Posterior vena cava (tissue), 2 donors: Measurements from ENCODE around the gene NEK7. TPM values are rescaled to one million over a fixed set of nuclear protein-coding genes. Genes with fewer than 3 reads are reported as not detected.
"Not testable (repeated sequence)": the region's sequence is repeated elsewhere in the genome, so short reads cannot be mapped to it uniquely, and the experiment has no call there.

Experiments
- DNase-seq: peaks from one replicate; pipeline ENCODE4 v3.0.0-alpha.2; 2020; ENCODE audit warnings: low spot score
- intact Hi-C, 2 donors: fragments of 100-400 bp; cut with DNase I; formaldehyde crosslinking; loops; one replicate each; pipeline versions ENCODE4 v1.14.1 to v1.14.2; 2022 to 2023
- total RNA-seq, 2 donors: library from RNA; stranded (reverse); fragmentation: NEBNext Ultra II Directional; extraction: Animal tissue kit (Norgen Biotek cat#: 25700); gene quantifications; one replicate each; pipeline ENCODE4 v1.2.1, GENCODE V29; 2021
- donor health status: DM: yes; HTN: yes; CAD: no.
- donor health status: DM: yes; HTN: yes; CAD: no.

NEK7 gene
- total RNA-seq, 2 donors from 2014 or later: 117 to 165 TPM

- intact Hi-C loops: no loop called here
- no peak for DNase-seq
Observed at GRCh38 chr1:198191117-198191516, 34.3 kb downstream of the NEK7 start.

GRCh38 chr1:198193871-198194270 lies 37.1 kb downstream of the NEK7 start:
- intact Hi-C loops, DNase-seq: not testable (repeated sequence)

GRCh38 chr1:198196630-198197029 lies 39.8 kb downstream of the NEK7 start:
- intact Hi-C loops: no loop called here
- DNase-seq: no peak

DNA sequence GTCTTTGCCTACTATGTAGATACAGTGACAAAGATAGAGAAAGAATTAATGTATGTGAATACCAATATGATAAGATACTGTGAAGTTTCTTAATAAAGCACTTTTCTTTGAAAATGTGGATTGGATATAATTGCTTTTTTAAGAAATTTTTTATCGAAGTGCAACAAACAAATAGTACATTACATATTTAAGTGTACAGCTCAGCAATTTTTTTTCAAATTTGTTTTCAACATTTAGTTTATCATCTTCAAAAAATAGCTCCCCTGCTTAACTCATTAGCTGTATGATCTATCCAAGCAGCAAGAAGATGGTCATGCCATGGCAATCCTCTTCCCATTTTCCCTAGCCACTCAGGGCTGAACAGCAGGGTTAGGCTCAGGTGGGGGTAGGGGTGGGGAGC lies 40.5 kb downstream of the NEK7 start:
- DNase-seq: no peak
- intact Hi-C loops: no loop called here

DNA sequence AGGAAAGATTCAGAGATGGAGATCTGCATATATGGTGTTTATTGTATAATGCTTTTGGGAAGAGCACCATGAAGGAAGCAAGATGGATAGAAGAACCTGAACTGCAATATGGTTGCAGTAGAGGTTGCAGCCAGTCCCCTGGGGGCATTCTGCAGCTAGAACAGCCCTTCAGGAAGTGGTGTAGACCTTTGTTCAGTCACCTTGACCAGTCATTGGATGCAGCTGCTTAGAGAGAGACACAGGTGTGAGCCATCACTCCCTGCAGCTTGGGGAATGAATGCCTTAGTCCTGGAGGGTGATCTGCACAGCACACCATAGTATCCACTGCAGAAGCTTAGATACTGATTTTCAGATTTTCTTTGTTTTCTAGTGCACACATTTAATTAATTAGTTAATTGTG lies 42.3 kb downstream of the NEK7 start:
- intact Hi-C loops: no loop called here
- DNase-seq: no peak

- intact Hi-C loops: no loop called here
- no peak for DNase-seq
Observed at GRCh38 chr1:198201956-198202784, 45.4 kb downstream of the NEK7 start.

DNA sequence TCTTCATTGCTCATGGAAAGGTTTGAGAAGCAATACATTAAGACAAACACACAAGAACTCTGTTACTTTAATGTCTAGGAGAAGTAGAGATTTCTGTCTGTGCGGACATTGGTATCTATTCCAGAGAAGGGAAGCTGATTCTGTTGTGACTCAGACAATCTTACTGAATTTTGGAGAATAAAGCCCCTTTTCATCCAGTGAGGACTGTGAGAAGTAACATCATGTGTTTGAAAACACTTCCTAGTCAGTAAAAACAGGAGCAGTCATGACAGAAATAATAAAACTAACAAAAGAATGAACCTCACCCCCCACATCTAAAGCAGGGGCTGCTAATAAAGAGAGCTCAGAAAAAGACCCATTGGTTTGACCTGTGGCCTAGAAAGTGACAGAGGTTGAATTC lies 46.6 kb downstream of the NEK7 start:
- DNase-seq: no peak
- intact Hi-C loops: no loop called here

DNA sequence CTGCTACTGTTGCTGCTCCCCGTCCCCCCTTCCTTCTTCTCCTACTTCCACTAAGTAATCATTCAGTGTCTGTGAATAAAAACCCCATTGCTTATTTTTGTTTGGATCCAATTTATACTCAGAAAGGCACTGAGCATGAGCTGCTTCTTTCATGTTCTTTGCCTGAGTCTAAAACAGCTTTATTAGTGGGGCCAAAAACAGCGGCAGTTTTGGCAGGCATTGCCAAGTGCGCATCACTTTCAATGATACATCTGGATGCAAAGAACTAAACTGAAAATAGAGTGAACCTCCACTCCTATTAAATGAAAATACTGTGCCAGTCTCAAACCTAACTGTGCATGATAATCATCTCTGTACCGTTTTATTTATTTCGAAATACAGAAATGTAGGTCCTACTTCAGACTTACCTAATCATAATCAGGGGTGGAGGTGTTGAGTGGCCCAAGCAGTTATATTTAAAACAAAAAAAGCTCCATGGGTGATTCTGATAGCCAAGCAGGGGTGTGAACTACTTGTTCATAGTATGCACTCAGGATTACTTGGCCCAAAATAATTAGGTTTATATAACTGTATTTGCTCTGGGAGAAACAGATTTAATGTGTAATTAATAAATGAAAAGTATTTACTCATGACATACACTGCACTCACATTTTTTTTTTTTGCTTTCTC lies 48.4 kb downstream of the NEK7 start:
- intact Hi-C loops: no loop called here

GRCh38 chr1:198206292-198206691 lies 49.5 kb downstream of the NEK7 start:
- intact Hi-C loops: no loop called here
- no peak for DNase-seq

More for the DNA sequence above, 48.4 kb downstream of the NEK7 start:
- DNase-seq: no peak

DNA sequence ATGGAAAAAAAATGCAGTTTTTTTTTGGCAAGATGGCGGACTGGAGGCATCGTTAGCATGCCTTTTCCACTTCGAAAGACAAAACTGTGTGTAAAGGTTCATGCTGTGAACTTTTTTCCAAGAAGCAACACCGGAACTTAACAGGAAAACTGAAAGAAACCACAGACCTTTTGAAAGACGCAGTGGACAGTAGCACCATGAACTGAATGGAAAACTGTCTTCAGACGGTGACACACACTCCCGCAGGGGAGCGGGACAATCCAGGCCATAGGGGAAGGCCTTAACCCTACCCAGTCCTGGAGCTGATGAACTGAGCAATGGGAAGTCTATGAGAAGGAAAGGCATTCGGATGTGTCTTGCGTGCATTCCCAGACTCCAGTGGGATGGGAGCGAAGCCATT lies 54.9 kb downstream of the NEK7 start:
- no peak for DNase-seq
- intact Hi-C loops: no loop called here

DNA sequence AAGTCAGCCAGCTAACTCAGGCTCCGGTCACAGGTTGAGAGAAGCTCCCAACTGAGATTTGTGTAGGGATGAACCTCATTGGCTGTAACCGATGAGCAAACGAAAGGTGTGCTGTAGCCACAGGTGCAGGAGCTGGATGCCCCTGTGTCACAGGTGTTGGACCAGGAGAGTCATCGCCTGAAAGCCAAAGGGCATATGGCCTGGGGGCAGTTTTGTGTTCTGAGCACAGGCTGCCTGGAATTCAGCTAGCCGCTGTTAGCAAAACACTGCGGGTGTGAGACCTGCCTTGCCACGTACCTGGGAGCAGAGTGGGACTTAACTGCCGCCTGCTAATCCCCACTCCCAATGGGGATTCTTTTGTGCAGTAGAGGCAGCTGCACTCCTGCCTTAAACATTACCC lies 55.3 kb downstream of the NEK7 start:
- DNase-seq: no peak
- intact Hi-C loops: no loop called here

DNA sequence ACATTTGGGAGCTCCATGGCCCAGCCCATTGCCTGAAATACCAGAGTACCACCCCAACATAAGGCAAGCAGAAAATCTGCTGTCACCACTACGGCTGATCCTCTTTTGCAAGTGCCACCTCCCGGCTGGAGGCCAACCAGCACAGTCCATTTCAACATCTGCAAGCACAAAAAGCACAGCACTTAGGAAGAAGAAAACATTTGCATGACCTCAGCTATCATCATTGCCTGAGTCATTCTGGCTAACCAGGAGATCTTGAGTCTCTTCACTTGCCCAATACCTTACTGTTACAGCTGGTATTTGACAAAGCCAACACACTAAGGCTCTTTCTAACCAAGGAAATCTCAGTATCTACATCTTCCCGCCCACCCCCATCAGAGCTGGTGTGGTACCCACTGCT lies 55.9 kb downstream of the NEK7 start:
- intact Hi-C loops: no loop called here
- DNase-seq: no peak

DNA sequence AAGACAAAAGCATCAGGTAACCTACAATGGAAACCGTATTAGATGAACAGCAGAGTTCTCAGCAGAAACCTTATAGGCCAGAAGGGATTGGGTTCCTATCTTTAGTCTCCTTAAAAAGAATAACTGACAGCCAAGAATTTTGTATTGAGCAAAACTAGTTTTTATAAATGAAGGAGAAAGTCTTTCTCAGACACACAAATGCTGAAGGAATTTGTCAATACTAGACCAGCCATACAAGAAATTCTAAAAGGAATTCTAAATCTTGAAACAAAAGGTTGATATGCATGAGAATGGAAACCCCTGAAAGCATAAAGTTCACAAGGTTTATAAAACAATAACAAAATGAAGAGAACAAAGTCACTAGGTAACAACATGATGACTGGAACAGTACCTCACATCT lies 58.1 kb downstream of the NEK7 start:
- intact Hi-C loops: no loop called here
- DNase-seq: no peak

DNA sequence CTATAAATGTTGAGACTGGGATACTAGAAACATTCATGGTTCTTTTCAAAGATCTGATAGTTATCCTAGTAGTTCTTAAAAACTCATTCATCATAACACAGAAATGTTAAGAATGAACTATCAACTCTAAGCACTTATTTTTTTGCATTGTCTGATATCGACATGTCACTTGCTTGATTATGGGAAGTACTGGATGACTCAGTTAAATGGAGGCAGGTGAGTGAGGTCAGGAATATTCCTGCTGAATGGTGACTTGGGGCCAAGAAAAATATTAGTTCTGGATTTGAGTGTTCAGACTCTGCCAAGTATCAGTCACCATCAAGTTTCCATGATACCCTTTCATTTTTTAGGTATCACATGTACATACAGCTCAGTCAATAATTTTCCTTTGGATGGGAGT lies 63.6 kb downstream of the NEK7 start:
- no peak for DNase-seq

DNA sequence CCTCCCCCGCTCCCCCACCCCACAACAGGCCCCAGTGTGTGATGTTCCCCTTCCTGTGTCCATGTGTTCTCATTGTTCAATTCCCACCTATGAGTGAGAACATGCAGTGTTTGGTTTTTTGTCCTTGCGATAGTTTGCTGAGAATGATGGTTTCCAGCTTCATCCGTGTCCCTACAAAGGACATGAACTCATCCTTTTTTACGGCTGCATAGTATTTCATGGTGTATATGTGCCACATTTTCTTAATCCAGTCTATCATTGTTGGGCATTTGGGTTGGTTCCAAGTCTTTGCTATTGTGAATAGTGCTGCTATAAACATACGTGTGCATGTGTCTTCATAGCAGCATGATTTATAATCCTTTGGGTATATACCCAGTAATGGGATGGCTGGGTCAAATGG lies 70.2 kb downstream of the NEK7 start:
- intact Hi-C loops, DNase-seq: not testable (repeated sequence)

More for the DNA sequence above, 63.6 kb downstream of the NEK7 start:
- intact Hi-C loops: no loop called here

GRCh38 chr1:198227454-198227853 lies 70.7 kb downstream of the NEK7 start:
- DNase-seq, intact Hi-C loops: not testable (repeated sequence)

DNA sequence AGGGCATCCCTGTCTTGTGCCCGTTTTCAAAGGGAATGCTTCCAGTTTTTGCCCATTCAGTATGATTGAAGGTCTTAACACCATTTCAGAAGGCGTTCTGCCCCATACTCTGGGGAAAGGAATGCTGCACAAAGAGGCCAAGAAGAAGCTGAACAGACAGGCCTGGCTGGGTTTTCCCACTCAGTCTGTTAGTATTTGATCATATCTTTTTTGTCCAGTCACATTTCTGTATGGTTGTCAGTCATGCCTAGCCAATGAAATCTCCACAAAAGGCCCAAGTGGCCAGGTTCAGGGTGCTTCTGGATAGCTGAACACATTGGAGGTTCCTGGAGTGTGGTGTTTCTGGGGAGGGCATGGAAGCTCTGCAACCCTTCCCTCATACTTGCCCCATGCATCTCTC lies 72.1 kb downstream of the NEK7 start:
- intact Hi-C loops: no loop called here
- DNase-seq: no peak

GRCh38 chr1:198231779-198232178 lies 75.0 kb downstream of the NEK7 start:
- DNase-seq: no peak
- intact Hi-C loops: no loop called here

- intact Hi-C loops: no loop called here
- DNase-seq: no peak
Observed at GRCh38 chr1:198232378-198232777, 75.6 kb downstream of the NEK7 start.

- DNase-seq: no peak
- intact Hi-C loops: no loop called here
Observed at GRCh38 chr1:198232940-198233675, 76.3 kb downstream of the NEK7 start.
